ENCODE measurements around the gene CREB5. TPM values are rescaled to one million over a fixed set of nuclear protein-coding genes. Genes with fewer than 3 reads are reported as not detected.

CREB5 gene
- total RNA-seq, 1 donor from 2014 or later: 13.6 TPM

DNA sequence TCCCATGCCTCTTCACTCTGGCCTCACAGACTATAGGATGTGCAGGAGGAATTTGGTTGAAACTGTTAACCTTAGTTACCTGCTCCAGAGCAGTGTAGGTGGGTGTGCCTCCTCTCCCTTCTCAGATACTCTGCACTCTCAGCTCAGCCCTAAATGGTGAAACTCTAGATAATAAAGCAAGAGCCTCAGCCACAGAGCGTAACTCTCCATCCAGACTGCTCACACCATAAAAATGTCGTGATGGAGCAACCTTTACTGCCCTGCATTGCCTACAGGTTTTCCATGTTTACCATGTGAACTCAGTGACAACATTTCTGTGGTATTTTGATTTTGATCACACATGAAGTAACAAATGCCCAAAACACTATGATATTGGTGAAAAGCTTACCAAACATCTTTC is 227.7 kb downstream of the CREB5 start:
- TF ChIP-seq, protein P1, sequence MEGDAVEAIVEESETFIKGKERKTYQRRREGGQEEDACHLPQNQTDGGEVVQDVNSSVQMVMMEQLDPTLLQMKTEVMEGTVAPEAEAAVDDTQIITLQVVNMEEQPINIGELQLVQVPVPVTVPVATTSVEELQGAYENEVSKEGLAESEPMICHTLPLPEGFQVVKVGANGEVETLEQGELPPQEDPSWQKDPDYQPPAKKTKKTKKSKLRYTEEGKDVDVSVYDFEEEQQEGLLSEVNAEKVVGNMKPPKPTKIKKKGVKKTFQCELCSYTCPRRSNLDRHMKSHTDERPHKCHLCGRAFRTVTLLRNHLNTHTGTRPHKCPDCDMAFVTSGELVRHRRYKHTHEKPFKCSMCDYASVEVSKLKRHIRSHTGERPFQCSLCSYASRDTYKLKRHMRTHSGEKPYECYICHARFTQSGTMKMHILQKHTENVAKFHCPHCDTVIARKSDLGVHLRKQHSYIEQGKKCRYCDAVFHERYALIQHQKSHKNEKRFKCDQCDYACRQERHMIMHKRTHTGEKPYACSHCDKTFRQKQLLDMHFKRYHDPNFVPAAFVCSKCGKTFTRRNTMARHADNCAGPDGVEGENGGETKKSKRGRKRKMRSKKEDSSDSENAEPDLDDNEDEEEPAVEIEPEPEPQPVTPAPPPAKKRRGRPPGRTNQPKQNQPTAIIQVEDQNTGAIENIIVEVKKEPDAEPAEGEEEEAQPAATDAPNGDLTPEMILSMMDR (IDR thresholded peaks at IDR 0.05; ENCODE audit: unreplicated experiment): no peak
- DNase-seq (ENCODE audit: low spot score in 2 of 2, unreplicated experiment in 2 of 2): no peak
- H3K36me3 Mint-ChIP-seq: no peaks in the 10 kb centered on the region
- peaks cover 28% of the 10 kb centered on the region for H3K4me1 Mint-ChIP-seq
- H3K27me3 Mint-ChIP-seq (ENCODE audit: low read depth): no peaks in the 10 kb centered on the region
- H3K4me3 Mint-ChIP-seq: no peak overlapping the region
- H3K27ac Mint-ChIP-seq: no peak overlapping the region
- H3K9me3 Mint-ChIP-seq: no peaks in the 10 kb centered on the region

DNA sequence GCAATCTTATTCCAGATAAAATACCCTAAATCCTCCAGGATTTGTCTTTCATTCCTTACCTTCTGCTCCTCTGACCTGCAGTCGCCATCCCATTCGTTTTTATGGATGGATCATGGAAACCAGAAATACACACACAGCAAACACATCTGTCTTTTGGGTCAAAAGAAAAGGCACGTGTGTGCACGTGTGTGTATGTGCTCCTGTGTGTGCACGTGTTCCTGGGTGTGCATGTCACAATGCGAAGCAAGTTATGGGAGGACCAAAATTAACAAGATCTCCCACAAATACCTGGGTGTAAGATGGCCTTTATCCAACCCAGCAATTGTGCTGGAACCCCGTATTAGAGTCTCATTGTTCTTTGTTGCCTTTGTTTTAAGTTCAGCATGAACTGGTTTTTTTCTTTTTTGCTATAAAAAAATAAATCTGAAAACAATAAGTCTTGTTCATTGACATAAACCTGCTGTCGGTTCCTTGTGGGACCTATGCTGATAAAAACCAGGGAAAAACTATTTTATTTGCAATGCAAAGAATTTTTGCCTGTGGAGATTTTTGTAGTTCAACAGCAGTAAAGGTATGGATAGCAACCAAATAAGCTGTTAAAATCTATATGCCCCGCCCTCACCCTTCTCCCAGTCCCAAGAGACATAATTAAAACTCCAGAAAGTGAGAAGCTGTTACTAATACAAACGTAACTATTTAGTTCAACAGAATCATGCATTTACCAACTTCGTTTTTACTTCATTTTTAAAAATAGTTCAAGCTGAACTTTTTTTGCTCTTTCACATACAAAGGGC is 229.6 kb downstream of the CREB5 start:
- Mint-ChIP-seq H3K4me3 (no peak overlapping the region), H3K36me3 (no peaks in the 10 kb centered on the region), H3K27ac (peak overlapping the region; percentile 16), H3K4me1 (peaks cover 28% of the 10 kb centered on the region), H3K9me3 (no peaks in the 10 kb centered on the region), H3K27me3 (ENCODE audit: low read depth) (no peaks in the 10 kb centered on the region)
- DNase-seq (ENCODE audit: low spot score in 2 of 2, unreplicated experiment in 2 of 2): no peak
- TF ChIP-seq, protein P1 (IDR thresholded peaks at IDR 0.05; ENCODE audit: unreplicated experiment): no peak

DNA sequence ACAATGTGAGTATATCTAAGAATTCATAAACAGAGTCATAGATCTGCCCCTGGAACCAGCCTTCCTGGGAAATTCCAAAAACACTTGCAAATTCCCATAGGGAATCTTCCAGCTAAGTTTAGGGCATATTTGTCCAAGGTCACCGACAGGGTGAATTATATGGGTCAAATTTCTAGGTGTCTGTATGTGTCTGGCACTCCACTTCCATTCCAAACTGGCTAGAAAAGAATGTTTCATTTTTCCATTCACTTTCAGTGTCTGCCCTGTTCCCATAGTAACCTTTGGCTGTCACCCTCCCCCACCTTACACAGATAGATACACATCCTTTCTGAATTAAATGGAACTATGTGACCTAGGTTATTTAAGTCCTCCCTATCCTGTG is 230.9 kb downstream of the CREB5 start:
- H3K27ac Mint-ChIP-seq: peak overlapping the region; percentile 76

DNA sequence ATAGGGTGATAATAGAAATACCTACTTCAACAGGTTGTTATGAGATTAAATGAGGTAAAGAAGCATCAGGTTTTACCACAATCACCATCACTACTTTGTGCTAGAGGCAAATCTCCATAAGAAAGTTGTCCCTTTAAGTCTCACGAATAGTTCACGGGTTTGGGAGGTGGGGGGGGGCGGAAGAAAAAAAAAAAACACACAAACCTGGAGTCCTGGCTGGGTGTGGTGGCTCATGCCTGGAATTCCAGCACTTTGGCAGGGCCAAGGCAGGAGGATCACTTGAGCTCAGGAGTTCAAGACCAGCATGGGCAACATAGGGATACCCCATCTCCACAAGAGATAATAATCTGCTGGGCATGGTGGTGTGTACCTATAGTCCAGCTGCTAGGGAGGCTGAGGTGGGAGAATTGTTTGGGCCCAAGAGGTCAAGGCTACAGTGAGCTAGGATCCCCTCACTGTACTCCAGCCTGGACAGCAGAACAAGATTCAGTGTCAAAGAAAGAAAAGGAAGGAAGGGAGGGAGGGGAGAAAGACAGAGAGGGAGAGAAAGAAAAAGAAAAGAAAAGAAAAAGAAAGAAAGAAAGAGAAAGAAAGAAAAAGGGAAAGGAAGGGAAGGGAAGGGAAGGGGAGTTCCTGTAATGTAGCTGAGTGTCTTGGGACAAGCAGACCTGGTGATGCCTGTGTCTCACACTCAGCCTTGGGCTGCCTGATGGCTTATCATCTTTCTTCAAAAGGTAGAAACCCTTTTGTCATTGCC is 231.4 kb downstream of the CREB5 start:
- H3K9me3 Mint-ChIP-seq: no peaks in the 10 kb centered on the region
- no peaks in the 10 kb centered on the region for H3K27me3 Mint-ChIP-seq (ENCODE audit: low read depth)
- no peak for DNase-seq (ENCODE audit: low spot score in 2 of 2, unreplicated experiment in 2 of 2)
- H3K4me1 Mint-ChIP-seq: peaks cover 28% of the 10 kb centered on the region
- H3K27ac Mint-ChIP-seq: peak overlapping the region; percentile 76
- TF ChIP-seq, protein P1 (IDR thresholded peaks at IDR 0.05; ENCODE audit: unreplicated experiment): no peak
- no peak overlapping the region for H3K4me3 Mint-ChIP-seq
- no peaks in the 10 kb centered on the region for H3K36me3 Mint-ChIP-seq

More for the DNA sequence above, 230.9 kb downstream of the CREB5 start:
- Mint-ChIP-seq H3K4me3 (no peak overlapping the region), H3K4me1 (peaks cover 28% of the 10 kb centered on the region), H3K36me3 (no peaks in the 10 kb centered on the region), H3K27me3 (ENCODE audit: low read depth) (no peaks in the 10 kb centered on the region), H3K9me3 (no peaks in the 10 kb centered on the region)
- no peak for DNase-seq (ENCODE audit: low spot score in 2 of 2, unreplicated experiment in 2 of 2)
- TF ChIP-seq, protein P1 (IDR thresholded peaks at IDR 0.05; ENCODE audit: unreplicated experiment): no peak

- H3K9me3 Mint-ChIP-seq: no peaks in the 10 kb centered on the region
- H3K27ac Mint-ChIP-seq: no peak overlapping the region
- DNase-seq (ENCODE audit: low spot score in 2 of 2, unreplicated experiment in 2 of 2): no peak
- no peak overlapping the region for H3K4me3 Mint-ChIP-seq
- TF ChIP-seq, protein P1 (IDR thresholded peaks at IDR 0.05; ENCODE audit: unreplicated experiment): no peak
- peaks cover 23% of the 10 kb centered on the region for H3K4me1 Mint-ChIP-seq
- no peaks in the 10 kb centered on the region for H3K27me3 Mint-ChIP-seq (ENCODE audit: low read depth)
- H3K36me3 Mint-ChIP-seq: no peaks in the 10 kb centered on the region
Measured at GRCh38 chr7:28645866-28646265, 233.5 kb downstream of the CREB5 start.

Data from mesothelial cell of epicardium (in vitro differentiated cells).